ENCODE data around the gene NOTO.
A peak's percentile ranks its signal among the peaks of the same experiment; 100 is the strongest.
"Not testable (repeated sequence)": the region's sequence is repeated elsewhere in the genome, so short reads cannot be mapped to it uniquely, and the experiment has no call there.

The NOTO gene

DNA sequence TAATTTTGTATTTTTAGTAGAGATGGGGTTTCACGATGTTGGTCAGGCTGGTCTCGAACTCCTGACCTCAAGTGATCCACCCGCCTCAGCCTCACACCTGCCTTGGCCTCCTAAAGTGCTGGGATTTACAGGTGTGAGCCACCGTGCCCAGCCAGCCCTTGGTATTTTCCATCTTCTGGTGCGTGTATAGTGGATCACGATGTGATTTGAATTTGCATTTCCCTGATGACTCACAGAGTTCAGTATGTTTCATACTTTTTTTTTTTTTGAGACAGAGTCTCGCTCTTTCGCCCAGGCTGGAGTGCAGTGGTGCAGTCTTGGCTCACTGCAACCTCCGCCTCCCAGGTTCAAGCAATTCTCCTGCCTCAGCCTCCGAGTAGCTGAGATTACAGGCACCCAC lies 2.1 kb upstream of the NOTO start:
- DNase-seq (ENCODE audit: low read depth in 2 of 2): not testable (repeated sequence)

DNA sequence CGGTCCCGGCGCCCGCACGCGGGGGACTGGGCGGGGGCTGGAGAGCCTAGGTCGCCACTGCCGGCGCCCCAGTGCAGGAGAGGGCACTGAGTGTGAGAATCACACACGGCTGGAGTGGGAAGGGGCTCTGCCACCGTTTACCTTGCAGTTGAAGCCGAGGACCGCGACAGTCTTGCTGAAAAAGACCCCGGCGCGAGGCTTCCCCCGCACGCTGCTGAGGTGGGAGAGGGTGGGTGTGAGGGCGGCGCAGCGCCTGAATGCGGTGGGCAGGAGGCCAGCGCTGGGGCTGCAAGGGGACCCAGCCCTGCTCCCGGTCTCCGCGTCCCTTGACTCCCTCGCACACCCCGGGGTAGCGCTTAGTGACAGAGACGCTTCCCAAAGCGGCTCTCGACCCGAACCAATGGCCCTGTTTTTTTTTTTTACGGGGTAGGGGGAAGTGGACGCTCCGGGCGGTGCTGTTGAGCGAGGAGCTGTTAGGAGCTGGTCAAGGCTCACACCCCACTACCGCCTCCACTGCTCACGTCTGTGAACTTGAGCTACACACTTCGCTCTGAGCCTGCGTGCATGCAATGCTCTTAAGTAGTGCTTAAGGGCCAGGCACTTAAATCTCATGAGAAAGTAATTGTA lies 794 bp downstream of the NOTO start:
- DNase-seq (ENCODE audit: low read depth in 2 of 2): no peak

DNA sequence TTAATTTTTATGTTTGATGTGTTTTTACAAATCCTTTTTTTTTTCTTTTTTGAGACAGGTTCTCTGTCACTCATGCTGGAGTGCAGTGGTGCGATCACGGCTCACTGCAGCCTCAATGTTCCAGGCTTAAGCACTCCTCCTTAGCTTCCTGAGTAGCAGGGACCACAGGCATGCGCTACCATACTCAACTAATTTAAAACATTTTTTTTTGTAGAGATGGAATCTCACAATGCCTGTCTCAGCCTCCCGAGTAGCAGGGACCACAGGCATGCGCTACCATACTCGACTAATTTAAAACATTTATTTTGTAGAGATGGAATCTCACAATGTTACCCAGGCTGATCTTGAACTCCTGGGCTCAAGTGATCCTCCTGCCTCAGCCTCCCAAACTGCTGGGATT lies 3.2 kb downstream of the NOTO start:
- DNase-seq (ENCODE audit: low read depth in 2 of 2): no peak

- DNase-seq (ENCODE audit: low read depth in 2 of 2): no peak
Observed at GRCh38 chr2:73208258-73208657, 5.9 kb downstream of the NOTO start.

DNA sequence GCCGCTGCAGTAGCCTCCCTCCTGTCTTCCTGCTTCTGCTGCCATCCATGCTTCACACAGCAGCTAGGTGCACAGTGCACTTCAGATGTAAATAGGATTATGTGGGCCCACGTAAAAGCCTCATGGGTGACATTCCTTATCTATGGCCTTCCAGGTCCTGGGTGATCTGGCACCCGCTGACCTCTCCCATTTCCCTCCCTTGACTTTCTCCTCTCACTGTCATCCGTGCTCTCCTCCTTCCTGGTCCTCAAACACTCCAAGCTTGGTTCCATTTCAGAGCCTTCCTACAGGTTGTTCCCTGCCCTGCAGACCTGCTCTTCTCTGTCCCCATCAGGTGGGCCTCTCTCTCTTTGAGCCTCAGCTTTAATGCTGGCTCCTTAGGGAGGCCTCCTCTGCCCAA lies 7.6 kb downstream of the NOTO start:
- no peak for DNase-seq (ENCODE audit: low read depth in 2 of 2)

GRCh38 chr2:73210696-73211095 lies 8.3 kb downstream of the NOTO start:
- no peak for DNase-seq (ENCODE audit: low read depth in 2 of 2)

DNA sequence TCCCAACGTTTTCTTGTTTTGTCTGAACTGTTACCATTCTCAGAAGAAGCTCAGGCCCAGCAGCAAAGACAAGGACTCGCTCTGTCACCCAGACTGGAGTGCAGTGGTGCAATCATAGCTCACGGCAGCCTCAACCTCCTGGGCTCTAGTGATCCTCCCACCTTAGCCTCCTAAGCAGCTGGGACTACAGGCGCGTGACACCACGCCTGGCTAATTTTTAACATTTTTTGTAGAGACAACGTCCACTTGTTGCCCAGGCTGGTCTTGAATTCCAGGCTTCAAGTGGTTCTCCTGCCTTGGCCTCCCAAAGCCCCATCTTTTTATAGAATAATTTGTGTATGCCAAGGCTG lies 9.7 kb downstream of the NOTO start:
- DNase-seq (ENCODE audit: low read depth in 2 of 2): no peak

GRCh38 chr2:73212448-73213176 lies 10.2 kb downstream of the NOTO start:
- DNase-seq (ENCODE audit: low read depth in 2 of 2): peak; percentile 62 to 71

DNA sequence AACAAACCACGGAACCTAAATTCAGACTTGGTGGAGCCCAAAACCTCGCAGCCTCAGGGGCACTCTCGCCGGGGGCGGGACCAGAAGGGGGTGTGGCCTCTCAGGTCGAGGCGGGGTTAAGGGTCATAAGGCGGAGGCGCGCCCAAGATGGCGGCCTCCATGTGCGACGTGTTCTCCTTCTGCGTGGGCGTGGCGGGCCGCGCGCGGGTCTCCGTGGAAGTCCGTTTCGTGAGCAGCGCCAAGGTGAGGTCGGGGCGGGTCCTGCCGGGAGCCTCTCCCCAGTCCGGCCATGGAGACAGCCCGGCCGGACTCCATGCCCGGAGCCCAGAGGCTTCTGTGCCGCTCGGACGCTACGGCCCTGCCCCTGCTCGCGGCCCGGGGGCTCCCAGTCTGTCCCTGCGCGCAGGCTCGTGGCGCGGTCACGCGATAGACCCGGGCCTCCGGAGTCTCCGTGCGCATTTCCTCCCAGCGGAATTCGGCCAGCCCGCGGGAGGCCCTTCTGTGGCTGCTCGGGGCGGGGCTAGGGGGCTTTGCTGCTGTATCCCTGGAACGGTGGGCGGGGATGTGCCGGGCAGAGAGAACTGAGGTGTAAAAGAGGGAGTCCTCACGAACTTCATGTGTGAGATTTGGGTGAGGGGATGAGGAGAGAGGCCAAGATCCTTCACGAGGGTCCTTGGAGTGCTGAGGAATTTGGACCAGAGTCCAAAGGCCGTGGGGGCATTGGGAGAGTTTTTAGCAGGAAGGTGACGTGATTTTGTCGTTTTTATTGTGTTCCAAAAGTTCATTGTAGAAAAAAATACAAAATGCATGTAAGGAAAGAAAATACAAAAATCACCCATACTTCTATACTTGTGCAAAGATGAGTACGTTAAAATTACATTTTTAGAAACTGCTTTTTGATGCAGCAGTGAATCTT lies 12.0 kb downstream of the NOTO start, which contains the start of gene SMYD5:
SMYD5 (plus strand) TSS at position 126 of the 916 bp plus-strand sequence; CDS start at position 148, 22 bp downstream.
- DNase-seq (ENCODE audit: low read depth in 2 of 2): peak; percentile 90

DNA sequence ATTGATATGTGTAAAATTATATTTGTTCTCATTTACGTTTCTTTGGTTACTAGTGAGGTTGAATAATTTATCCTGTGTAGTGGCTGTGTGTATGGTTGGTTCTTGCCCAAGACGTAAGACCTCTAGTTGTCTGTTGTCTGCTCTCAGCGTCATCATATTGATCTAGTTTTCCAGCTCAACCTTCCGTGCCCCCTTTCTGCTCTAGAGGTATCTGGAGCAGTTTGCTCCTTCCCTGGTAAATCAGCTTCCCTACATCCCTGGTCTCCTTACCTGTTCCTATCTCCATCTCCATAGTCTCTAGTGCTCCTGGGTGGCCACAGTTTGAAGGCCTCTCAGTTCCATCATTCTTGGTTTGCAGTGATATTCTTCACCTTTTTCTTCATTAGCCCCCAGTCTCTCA lies 12.9 kb downstream of the NOTO start:
- no peak for DNase-seq (ENCODE audit: low read depth in 2 of 2)

GRCh38 chr2:73217160-73217559 lies 14.8 kb downstream of the NOTO start:
- no peak for DNase-seq (ENCODE audit: low read depth in 2 of 2)

DNA sequence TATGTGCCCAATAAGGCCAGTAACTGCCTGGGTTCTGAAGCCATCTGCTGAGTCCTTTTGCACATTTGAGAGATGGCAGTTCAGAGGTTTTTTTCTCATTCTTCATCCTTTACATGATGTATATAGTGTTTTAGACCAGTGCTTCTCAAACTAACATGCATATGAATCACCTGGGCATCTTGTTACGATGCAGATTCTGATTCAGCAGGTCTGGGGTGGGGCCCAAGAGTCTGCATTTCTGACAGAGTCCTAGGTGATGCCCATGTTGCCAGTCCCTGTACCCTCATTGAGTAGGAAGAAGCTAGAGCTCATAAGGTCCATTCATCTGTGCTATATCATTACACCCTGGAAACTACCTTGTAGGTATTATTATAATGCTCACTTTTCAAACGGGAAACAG lies 15.5 kb downstream of the NOTO start:
- DNase-seq (ENCODE audit: low read depth in 2 of 2): no peak

- DNase-seq (ENCODE audit: low read depth in 2 of 2): no peak
Observed at GRCh38 chr2:73218298-73218697, 15.9 kb downstream of the NOTO start.

GRCh38 chr2:73223821-73224220 lies 21.4 kb downstream of the NOTO start:
- DNase-seq (ENCODE audit: low read depth in 2 of 2): no peak

DNA sequence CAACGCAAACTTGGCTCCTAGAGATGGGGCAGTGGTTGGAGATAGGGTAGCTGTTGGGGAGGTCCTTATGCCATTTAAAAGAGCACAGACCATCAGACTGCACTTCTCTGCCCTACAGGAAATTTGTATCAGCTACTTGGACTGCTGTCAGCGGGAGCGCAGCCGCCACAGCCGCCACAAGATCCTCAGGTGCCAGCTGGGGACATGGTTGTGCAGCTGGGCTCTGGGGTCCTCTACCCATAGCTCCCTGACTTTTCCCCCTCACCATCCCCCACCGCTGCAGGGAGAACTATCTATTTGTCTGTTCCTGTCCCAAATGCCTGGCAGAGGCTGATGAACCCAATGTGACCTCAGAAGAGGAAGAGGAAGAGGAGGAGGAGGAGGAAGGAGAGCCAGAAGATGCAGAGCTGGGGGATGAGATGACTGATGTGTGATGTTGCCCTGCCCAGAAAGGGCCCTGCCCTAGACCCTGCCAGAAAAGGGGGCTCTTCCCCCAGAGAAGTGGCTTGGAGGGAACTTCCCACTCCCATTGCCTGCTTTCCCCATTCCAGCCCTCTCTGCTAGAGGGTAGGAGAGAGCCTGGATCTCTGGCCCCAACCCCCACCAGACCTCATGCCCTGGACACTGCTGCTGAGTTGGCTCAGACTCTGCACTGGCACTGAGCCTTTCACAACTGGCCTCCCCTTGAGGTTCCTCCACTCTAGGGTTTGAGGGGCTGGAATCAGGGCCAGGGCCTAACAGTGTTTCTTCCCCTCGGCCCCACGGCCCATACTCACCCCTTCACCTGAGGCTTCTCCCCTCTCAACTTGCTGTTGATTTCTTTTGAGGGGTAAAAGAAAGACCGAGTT lies 23.4 kb downstream of the NOTO start:
- DNase-seq (ENCODE audit: low read depth in 2 of 2): no peak

DNA sequence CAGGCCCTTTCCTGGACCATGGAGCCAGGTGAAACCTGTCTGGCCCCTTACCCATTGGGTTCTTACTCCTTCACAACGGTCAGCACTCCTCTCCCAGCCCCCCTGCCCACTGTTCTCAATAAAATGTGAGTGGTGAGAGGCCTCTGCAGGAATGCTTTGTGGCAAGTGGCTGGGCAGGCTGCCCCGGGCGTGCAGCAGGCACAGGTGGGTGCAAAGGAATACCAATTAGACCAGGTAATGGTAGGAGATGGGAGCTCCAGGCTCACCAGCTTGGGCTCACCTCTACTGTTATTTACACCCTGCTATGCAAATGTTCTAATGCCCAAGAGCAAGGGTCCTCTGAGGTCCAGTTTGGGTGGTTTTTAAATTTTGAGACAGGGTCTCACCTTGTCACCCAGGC lies 24.7 kb downstream of the NOTO start:
- no peak for DNase-seq (ENCODE audit: low read depth in 2 of 2)

DNA sequence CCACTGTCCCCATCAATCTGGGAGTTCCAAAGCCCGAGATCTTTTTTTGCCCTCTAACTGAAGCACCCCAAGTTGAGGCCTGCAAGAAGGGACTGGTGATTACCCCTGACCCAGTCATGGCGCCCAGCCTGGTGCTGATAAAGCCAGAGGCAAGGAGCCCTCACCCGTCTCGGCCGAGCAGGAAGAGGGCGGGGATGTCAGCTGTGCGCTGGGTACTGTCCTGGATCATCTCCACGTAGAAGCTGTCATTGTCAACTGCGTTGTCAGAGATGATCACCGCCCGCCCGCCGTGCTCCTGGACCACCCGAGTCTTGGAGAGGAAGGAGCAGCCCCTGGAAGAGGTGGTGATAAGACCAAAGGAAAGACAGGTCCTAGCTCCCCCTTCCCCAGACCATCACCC lies 26.3 kb downstream of the NOTO start:
- DNase-seq (ENCODE audit: low read depth in 2 of 2): no peak

- peak in 1 of 2 donors; percentile 25 for DNase-seq (ENCODE audit: low read depth in 2 of 2)
Observed at GRCh38 chr2:73232403-73233153, 30.2 kb downstream of the NOTO start.

DNA sequence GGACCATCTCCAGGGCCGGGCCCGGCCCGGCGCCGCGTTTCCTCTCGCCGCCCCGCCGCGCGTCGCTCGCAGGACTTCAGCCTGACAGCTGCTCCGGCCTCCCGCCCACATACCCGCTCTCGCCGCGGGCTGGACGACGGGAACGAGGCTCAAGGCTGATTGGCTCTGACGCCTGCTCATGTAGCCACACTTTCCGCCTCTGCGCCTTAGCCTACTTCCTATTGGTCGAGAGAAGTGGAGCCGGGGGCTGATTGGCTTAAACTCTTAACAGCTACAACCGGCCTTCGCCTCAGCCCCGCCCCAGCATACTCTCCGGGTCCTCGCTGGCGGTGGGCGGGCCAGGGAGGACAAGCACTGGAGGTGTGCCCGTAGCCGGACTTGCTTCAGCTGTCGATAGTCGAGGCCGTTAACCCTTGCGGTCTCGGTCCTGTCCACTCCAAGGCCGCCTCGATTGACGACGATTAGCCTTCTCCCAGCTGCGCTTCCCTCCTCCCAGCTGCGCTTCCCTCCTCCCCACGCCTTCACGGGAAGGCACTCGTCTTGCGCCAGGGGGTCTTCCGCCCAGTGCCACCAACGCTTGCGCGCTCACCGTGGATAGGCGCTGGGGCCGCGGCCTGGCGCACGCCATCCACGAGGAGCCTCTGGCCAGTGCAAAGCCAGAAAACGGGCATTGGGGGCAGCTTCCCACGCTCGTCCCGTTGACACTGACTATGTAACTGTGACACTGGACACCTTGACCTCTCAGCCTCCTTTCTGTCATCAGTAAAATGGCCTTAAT lies 31.0 kb downstream of the NOTO start, which contains the start of gene PRADC1:
PRADC1 (minus strand) TSS at position 86 of the 778 bp plus-strand sequence; CDS start at position 7, 79 bp downstream.
- DNase-seq (ENCODE audit: low read depth in 2 of 2): peak; percentile 91 to 92
